ENCODE results near the gene LRRC23. TPM values are rescaled to one million over a fixed set of nuclear protein-coding genes. Genes with fewer than 3 reads are reported as not detected.

Gene LRRC23
- total RNA-seq, 4 donors from 2014 or later: 0.29 to 13.5 (median 10.6) TPM

DNA sequence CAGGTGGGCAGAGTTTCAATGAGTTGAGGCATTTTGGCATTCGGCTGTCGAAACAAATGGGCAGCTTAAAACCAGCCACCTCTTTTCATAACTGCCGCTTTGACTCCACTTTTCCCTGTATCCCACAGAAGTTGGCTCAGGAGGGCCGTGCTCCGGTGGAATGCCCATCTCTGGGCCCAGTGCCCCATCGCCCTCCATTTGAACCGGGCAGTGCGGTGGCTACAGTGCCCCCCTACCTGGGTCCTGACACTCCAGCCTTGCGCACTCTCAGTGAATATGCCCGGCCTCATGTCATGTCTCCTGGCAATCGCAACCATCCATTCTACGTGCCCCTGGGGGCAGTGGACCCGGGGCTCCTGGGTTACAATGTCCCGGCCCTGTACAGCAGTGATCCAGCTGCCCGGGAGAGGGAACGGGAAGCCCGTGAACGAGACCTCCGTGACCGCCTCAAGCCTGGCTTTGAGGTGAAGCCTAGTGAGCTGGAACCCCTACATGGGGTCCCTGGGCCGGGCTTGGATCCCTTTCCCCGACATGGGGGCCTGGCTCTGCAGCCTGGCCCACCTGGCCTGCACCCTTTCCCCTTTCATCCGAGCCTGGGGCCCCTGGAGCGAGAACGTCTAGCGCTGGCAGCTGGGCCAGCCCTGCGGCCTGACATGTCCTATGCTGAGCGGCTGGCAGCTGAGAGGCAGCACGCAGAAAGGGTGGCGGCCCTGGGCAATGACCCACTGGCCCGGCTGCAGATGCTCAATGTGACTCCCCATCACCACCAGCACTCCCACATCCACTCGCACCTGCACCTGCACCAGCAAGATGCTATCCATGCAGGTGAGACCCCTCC lies 34.0 kb downstream of the LRRC23 start:
- no peaks in the 10 kb centered on the region for H3K27me3 ChIP-seq
- intact Hi-C loops (cut with DNase I; ENCODE audit: low total_unique reads): no loop called here
- TF ChIP-seq, protein P1, sequence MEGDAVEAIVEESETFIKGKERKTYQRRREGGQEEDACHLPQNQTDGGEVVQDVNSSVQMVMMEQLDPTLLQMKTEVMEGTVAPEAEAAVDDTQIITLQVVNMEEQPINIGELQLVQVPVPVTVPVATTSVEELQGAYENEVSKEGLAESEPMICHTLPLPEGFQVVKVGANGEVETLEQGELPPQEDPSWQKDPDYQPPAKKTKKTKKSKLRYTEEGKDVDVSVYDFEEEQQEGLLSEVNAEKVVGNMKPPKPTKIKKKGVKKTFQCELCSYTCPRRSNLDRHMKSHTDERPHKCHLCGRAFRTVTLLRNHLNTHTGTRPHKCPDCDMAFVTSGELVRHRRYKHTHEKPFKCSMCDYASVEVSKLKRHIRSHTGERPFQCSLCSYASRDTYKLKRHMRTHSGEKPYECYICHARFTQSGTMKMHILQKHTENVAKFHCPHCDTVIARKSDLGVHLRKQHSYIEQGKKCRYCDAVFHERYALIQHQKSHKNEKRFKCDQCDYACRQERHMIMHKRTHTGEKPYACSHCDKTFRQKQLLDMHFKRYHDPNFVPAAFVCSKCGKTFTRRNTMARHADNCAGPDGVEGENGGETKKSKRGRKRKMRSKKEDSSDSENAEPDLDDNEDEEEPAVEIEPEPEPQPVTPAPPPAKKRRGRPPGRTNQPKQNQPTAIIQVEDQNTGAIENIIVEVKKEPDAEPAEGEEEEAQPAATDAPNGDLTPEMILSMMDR (IDR thresholded peaks at IDR 0.05): no peak
- peak in 1 of 2 donors; percentile 9 for TF ChIP-seq POLR2A (IDR thresholded peaks at IDR 0.05)
- H3K9me3 ChIP-seq: no peaks in the 10 kb centered on the region
- H3K4me1 ChIP-seq: peaks cover 7 to 24% of the 10 kb centered on the region in 2 donors
- peak overlapping the region; percentile 64 to 66 for H3K4me3 ChIP-seq
- peak overlapping the region; percentile 93 to 97 for H3K27ac ChIP-seq
- DNase-seq: peak; percentile 54 to 57
- H3K36me3 ChIP-seq: no peaks in the 10 kb centered on the region

DNA sequence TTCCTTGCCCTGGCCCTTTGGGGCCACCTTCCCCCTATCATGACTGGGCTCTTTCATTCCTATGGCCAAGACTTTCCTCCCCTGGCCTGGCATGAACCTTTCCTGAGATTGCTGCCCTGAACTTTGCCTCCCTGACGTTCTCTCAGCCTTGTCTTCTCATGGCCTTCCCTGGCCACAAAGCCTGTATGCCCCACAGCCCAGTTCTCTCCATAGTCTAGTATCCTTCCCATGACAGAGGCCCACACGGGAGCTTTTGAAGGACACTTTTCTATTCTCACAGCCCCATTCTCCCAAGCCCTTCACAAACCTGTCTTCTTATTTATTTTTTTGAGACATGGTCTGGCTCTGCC lies 34.5 kb downstream of the LRRC23 start:
- no peak overlapping the region for H3K4me3 ChIP-seq
- peak overlapping the region in 1 of 2 donors; percentile 97 for H3K27ac ChIP-seq
- H3K27me3 ChIP-seq: no peaks in the 10 kb centered on the region
- no peaks in the 10 kb centered on the region for H3K9me3 ChIP-seq
- TF ChIP-seq, protein P1 (IDR thresholded peaks at IDR 0.05): no peak
- no peak for TF ChIP-seq POLR2A (IDR thresholded peaks at IDR 0.05)
- no peak for DNase-seq
- H3K4me1 ChIP-seq: peaks cover 5 to 18% of the 10 kb centered on the region in 2 donors
- H3K36me3 ChIP-seq: no peaks in the 10 kb centered on the region
- intact Hi-C loops (cut with DNase I; ENCODE audit: low total_unique reads): no loop called here

DNA sequence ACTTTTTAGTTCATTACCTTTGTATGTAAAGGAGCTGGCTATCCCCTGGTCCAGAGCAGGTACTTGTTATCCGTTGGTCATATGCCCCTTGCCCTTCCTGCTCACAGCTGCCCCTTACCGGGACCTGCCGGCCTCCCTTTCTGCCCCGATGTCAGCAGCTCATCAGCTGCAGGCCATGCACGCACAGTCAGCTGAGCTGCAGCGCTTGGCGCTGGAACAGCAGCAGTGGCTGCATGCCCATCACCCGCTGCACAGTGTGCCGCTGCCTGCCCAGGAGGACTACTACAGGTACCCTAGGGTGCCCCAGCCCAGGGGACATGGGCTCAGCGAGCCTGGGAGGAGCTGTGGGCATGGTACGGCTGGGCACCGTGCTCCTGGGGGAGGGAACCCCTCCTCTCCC lies 36.6 kb downstream of the LRRC23 start:
- no peak for DNase-seq
- H3K27ac ChIP-seq: peak overlapping the region in 1 of 2 donors; percentile 94
- TF ChIP-seq, protein P1 (IDR thresholded peaks at IDR 0.05): no peak
- no peak for TF ChIP-seq POLR2A (IDR thresholded peaks at IDR 0.05)
- H3K27me3 ChIP-seq: no peaks in the 10 kb centered on the region
- H3K4me3 ChIP-seq: no peak overlapping the region
- no peaks in the 10 kb centered on the region for H3K36me3 ChIP-seq
- intact Hi-C loops (cut with DNase I; ENCODE audit: low total_unique reads): loop anchor here (10.0 kb wide), 1 partner anchor 174 kb away; no protein-coding TSS in a partner anchor
- peaks cover 9 to 15% of the 10 kb centered on the region in 2 donors for H3K4me1 ChIP-seq
- no peaks in the 10 kb centered on the region for H3K9me3 ChIP-seq

DNA sequence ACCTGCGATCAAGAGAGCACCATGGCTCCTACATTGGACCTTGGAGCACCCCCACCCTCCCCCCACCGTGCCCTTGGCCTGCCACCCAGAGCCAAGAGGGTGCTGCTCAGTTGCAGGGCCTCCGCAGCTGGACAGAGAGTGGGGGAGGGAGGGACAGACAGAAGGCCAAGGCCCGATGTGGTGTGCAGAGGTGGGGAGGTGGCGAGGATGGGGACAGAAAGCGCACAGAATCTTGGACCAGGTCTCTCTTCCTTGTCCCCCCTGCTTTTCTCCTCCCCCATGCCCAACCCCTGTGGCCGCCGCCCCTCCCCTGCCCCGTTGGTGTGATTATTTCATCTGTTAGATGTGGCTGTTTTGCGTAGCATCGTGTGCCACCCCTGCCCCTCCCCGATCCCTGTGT lies 37.2 kb downstream of the LRRC23 start:
- peak overlapping the region in 1 of 2 donors; percentile 94 for H3K27ac ChIP-seq
- no peaks in the 10 kb centered on the region for H3K9me3 ChIP-seq
- H3K4me1 ChIP-seq: peaks cover 9 to 15% of the 10 kb centered on the region in 2 donors
- H3K4me3 ChIP-seq: no peak overlapping the region
- no peaks in the 10 kb centered on the region for H3K36me3 ChIP-seq
- TF ChIP-seq POLR2A (IDR thresholded peaks at IDR 0.05): no peak
- TF ChIP-seq, protein P1 (IDR thresholded peaks at IDR 0.05): no peak
- intact Hi-C loops (cut with DNase I; ENCODE audit: low total_unique reads): loop anchor here (10.0 kb wide), 1 partner anchor 173 kb away; no protein-coding TSS in a partner anchor
- peak in 1 of 2 donors; percentile 55 for DNase-seq
- H3K27me3 ChIP-seq: no peaks in the 10 kb centered on the region

DNA sequence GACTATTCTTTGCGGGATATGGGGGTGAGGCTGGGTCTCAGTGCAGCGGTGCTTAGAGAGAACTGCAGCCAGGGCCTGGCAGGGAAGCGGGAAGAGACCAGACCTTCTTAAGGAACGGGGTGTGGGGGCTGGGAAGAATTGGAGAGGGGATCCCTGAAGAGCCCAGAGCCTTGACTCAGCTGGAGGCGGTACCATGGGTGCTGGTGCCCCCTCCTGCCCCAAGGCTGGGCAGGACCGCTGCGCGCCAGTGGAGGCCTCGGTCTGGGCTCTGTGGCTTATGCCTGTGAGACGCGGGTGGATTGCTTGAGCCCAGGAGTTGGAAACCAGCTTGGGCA lies 37.7 kb downstream of the LRRC23 start:
- peak in 1 of 2 donors; percentile 45 for DNase-seq
- TF ChIP-seq POLR2A (IDR thresholded peaks at IDR 0.05): no peak
- TF ChIP-seq, protein P1 (IDR thresholded peaks at IDR 0.05): no peak
- H3K4me1 ChIP-seq: peaks cover 9 to 15% of the 10 kb centered on the region in 2 donors
- H3K4me3 ChIP-seq: no peak overlapping the region
- intact Hi-C loops (cut with DNase I; ENCODE audit: low total_unique reads): loop anchor here (10.0 kb wide), 1 partner anchor 173 kb away; no protein-coding TSS in a partner anchor
- H3K9me3 ChIP-seq: no peaks in the 10 kb centered on the region
- H3K36me3 ChIP-seq: no peaks in the 10 kb centered on the region
- no peaks in the 10 kb centered on the region for H3K27me3 ChIP-seq
- H3K27ac ChIP-seq: peak overlapping the region; percentile 93 to 94
